K562 (cell line): ENCODE data around the gene ATP9A. TPM values are rescaled to one million over a fixed set of nuclear protein-coding genes. Genes with fewer than 3 reads are reported as not detected.

Source experiments
- ATAC-seq: fragments of 200-7000 bp; cut with Tn5 transposase; 3 replicates; pipeline ENCODE4 v1.9.1; 2020; ENCODE audit warnings: moderate library complexity
- BruUV-seq: library from RNA; stranded (reverse); fragments of 400-500 nt; replicated peaks from 2 replicates; lab custom pipeline; 2021; lab: Mats Ljungman, UMichigan
- CTCF ChIA-PET: fragments of 300-600 bp; formaldehyde crosslinking; extraction: SDS; loops from one replicate; lab custom pipeline; 2021; ENCODE audit warnings: low intra/inter-chr PET ratio; lab: Yijun Ruan, JAX
- POLR2A ChIA-PET: fragments of 300-600, 350-650 bp; sonication (Branson Sonifier 250); formaldehyde crosslinking; extraction: SDS; loops from one replicate; lab custom pipeline; 2021; ENCODE audit warnings: antibody characterized with exemption, inconsistent platforms; lab: Yijun Ruan, JAX
- DNase-seq, 4 experiments: peaks; one replicate each; pipeline versions ENCODE4 v3.0.0 to v3.0.0-alpha.2; 2011 to 2018; ENCODE audit warnings: low spot score in 3 of 4, mixed read lengths in 3 of 4; ENCODE audit errors: extremely low read depth in 1 of 4
- FAIRE-seq: peaks from 2 replicates; lab custom pipeline; 2011; peaks lifted over from hg19 to GRCh38; lab: Jason Lieb, UNC
- H2AFZ ChIP-seq: 2 replicates; pipeline ENCODE4 v1.6.0; 2011; ENCODE audit warnings: low read depth, low read length, control low read depth, inconsistent platforms
- H3K27ac ChIP-seq: fragments of 200-600 bp; 3 replicates; pipeline ENCODE4 v1.8.0; 2011; ENCODE audit warnings: low read depth, mild to moderate bottlenecking, control low read depth, inconsistent platforms, low read length, moderate library complexity, mixed read lengths; ENCODE audit errors: extremely low read depth
- H3K27me3 ChIP-seq, 2 experiments: fragments of 300-600 bp in 1 of 2; 2 replicates in 1 of 2; 3 replicates in 1 of 2; pipeline versions ENCODE4 v1.6.0 to v1.8.0; 2011; ENCODE audit warnings: inconsistent platforms in 2 of 2, low read length in 2 of 2, mild to moderate bottlenecking in 1 of 2, mixed read lengths in 1 of 2, moderate library complexity in 1 of 2; ENCODE audit not compliant: control insufficient read depth in 2 of 2, insufficient read depth in 2 of 2
- H3K36me3 ChIP-seq: fragments of 300-600 bp; 3 replicates; pipeline ENCODE4 v1.8.0; 2011; ENCODE audit warnings: mild to moderate bottlenecking, low read length, inconsistent platforms; ENCODE audit not compliant: control insufficient read depth, insufficient read depth
- H3K4me1 ChIP-seq, 2 experiments: fragments of 200-600 bp in 1 of 2; replicated peaks in 1 of 2; 2 replicates in 1 of 2; 3 replicates in 1 of 2; pipeline versions ENCODE4 v1.5.1 to v1.8.0; 2011; ENCODE audit warnings: inconsistent platforms in 2 of 2, low read length in 2 of 2, mild to moderate bottlenecking in 1 of 2, mixed read lengths in 1 of 2, moderate library complexity in 1 of 2; ENCODE audit not compliant: control insufficient read depth in 2 of 2, insufficient read depth in 2 of 2
- H3K4me2 ChIP-seq: 2 replicates; pipeline ENCODE4 v1.6.1; 2011; ENCODE audit warnings: low read length, control low read depth, inconsistent platforms, mixed read lengths; ENCODE audit not compliant: insufficient read depth
- H3K4me3 ChIP-seq: fragments of 200-600 bp; sonication (generic), shearing (Covaris generic); 2 replicates; pipeline ENCODE4 v1.5.1; 2016; ENCODE audit warnings: control low read depth, inconsistent platforms
- H3K79me2 ChIP-seq: fragments of 200-600 bp; 3 replicates; pipeline ENCODE4 v1.8.0; 2011; ENCODE audit warnings: low read length, inconsistent platforms; ENCODE audit not compliant: control insufficient read depth, insufficient read depth
- H3K9ac ChIP-seq, 2 experiments: 2 replicates each; pipeline versions ENCODE4 v1.6.0 to v1.6.1; 2011; ENCODE audit warnings: low read depth in 2 of 2, low read length in 2 of 2, control low read depth in 1 of 2, inconsistent platforms in 1 of 2, mild to moderate bottlenecking in 1 of 2, mixed read lengths in 1 of 2; ENCODE audit not compliant: insufficient read depth in 1 of 2
- H3K9me1 ChIP-seq: one replicate; pipeline ENCODE4 v1.6.0; 2011; ENCODE audit warnings: inconsistent platforms, mild to moderate bottlenecking, low read length, moderate library complexity; ENCODE audit not compliant: control insufficient read depth, insufficient read depth
- H3K9me3 ChIP-seq: replicated peaks from 2 replicates; pipeline ENCODE4 v1.5.1; 2011; ENCODE audit warnings: low read depth, low read length, inconsistent platforms; ENCODE audit not compliant: control insufficient read depth, insufficient read depth
- H4K20me1 ChIP-seq: replicated peaks from 2 replicates; pipeline ENCODE4 v1.6.1; 2011; ENCODE audit warnings: low read length, inconsistent platforms, mixed read lengths; ENCODE audit not compliant: control insufficient read depth, insufficient read depth
- CTCF ChIP-seq, 3 experiments: IDR thresholded peaks in 2 of 3; conservative IDR thresholded peaks in 1 of 3; 2 replicates each; pipeline ENCODE4 v1.5.1; 2011 to 2012; ENCODE audit warnings: low read length in 3 of 3, mild to moderate bottlenecking in 3 of 3, control low read depth in 2 of 3, improper control_type of control experiment in 1 of 3, inconsistent platforms in 1 of 3, low read depth in 1 of 3, mixed read lengths in 1 of 3, moderate library complexity in 1 of 3; ENCODE audit not compliant: insufficient read depth in 2 of 3
- RBM17 ChIP-seq: fragments of 200-400 bp; formaldehyde crosslinking; IDR thresholded peaks from 2 replicates; pipeline ENCODE4 v1.6.1; 2017; ENCODE audit warnings: low read depth, mild to moderate bottlenecking, low read length, borderline replicate concordance
- RBM25 ChIP-seq: fragments of 200-400 bp; formaldehyde crosslinking; IDR thresholded peaks from 2 replicates; pipeline ENCODE4 v1.6.1; 2018; ENCODE audit warnings: low read length, low read depth, moderate library complexity; ENCODE audit not compliant: severe bottlenecking
- ZBTB11 ChIP-seq, 3 experiments: fragments of 200-800 bp in 1 of 3; fragments of 250-450 bp in 1 of 3; fragments of 450-650 bp in 1 of 3; sonication (Bioruptor Pico) in 1 of 3; sonication (Bioruptor generic) in 1 of 3; formaldehyde crosslinking in 1 of 3; IDR thresholded peaks; 2 replicates each; pipeline versions ENCODE4 v1.6.1 to v1.8.0; 2016 to 2022; ENCODE audit warnings: mild to moderate bottlenecking in 2 of 3, missing genetic modification characterization in 2 of 3, missing compliant biosample characterization in 1 of 3, moderate library complexity in 1 of 3
- WGBS: fragments of 100-300 bp; shearing (Covaris generic); methylation state at CpG from one replicate; pipeline ENCODE4 v1.1.6; 2016; ENCODE audit warnings: low coverage, mixed read lengths; ENCODE audit not compliant: insufficient coverage; ENCODE audit errors: missing lambda C conversion rate; 5-methylcytosine and 5-hydroxymethylcytosine counted together
- in situ Hi-C: fragments of 300-500 bp; cut with MboI; formaldehyde crosslinking; loops from 4 replicates; pipeline ENCODE4 v1.15.0; 2018; ENCODE audit warnings: inconsistent platforms, mixed read lengths
- intact Hi-C: fragments of 100-400 bp; cut with micrococcal nuclease; formaldehyde crosslinking; loops from 2 replicates; pipeline ENCODE4 v1.14.2; 2022
- polyA plus RNA-seq, 8 experiments: library from polyadenylated mRNA; depleted of rRNA in 4 of 8; stranded (reverse) in 5 of 8; unstranded in 3 of 8; fragments of >200 nt; fragmentation: Nextera tagmentation in 2 of 8; fragmentation: Illumina TruSeq in 1 of 8; extraction: Ambion mirVana in 2 of 8; extraction: Trizol in 1 of 8; gene quantifications; 2 replicates each; pipeline versions ENCODE4 v1.2.1 to v1.2.3, GENCODE V29; 2011 to 2014; ENCODE audit warnings: inconsistent platforms in 1 of 8, missing spikeins in 1 of 8
- total RNA-seq, 7 experiments: library from RNA; depleted of rRNA in 6 of 7; stranded (reverse); fragments of >200 nt in 6 of 7; fragmentation: Illumina TruSeq in 2 of 7; extraction: Trizol in 2 of 7; gene quantifications; 2 replicates each; pipeline versions ENCODE4 v1.2.1 to v1.2.3, GENCODE V29; 2011 to 2021; ENCODE audit warnings: low replicate concordance in 1 of 7
- TF ChIP-seq, protein P1 (sequence below): fragments of 450-650 bp; IDR thresholded peaks from 2 replicates; pipeline ENCODE4 v1.6.1; 2016

The ATP9A gene
- total and polyA plus RNA-seq, 9 of the 15 experiments (the other 6 are each of a cell fraction or from before 2014, with no cell fraction given), result 0.18 to 0.62 (median 0.29) TPM

DNA sequence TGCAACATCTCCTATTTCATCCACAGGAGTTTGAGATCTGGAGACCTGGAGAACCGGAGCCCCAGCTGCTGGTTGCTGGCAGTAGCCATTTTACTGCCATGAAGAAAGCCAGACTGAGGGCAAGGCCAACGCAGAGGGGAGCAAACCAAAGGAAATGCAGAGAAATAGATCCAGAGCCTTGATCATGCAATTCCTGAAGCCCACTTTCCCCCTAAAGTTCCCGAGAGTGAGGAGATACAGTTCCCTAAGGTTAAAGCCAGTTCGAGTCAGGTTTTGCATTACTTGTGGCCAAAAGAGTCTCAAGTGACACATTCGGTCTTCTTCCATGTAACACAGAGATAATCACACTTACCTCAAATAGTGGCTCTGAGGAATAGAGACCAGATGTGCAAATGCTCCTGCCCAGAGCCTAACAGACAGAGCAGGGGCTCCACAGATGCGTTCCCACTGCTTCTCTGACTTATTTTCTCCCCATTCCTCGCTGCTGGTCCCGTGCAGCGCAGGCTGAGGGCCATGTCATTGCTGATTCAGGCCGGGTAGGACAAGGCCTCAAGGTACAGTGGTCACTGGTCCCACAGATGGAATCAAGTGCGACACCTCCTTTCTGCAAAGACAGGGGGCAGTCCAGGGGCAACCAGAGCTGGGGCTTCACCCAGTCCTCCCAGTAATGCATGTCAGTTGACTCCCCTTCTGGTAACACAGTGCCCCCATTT lies 190.6 kb downstream of the ATP9A start:
- peak overlapping the region; percentile 54 for H2AFZ ChIP-seq

More for the DNA sequence above, 190.6 kb downstream of the ATP9A start:
- H3K27me3 ChIP-seq, result no peaks in the 10 kb centered on the region
- FAIRE-seq (no peak), ATAC-seq (peak; percentile 60), DNase-seq (no peak)
- H3K9me3 ChIP-seq, result no peaks in the 10 kb centered on the region; the same call in 1 of the 2 replicates
- H3K4me1 ChIP-seq, result no peaks in the 10 kb centered on the region; a peak in 3 of 5 replicates
- ChIA-PET POLR2A (no interaction called here), CTCF (no interaction called here)
- H3K4me3 ChIP-seq, result no peak overlapping the region
- H3K9me1 ChIP-seq, result no peaks in the 10 kb centered on the region
- 53% methylated on average over 11 of the region's 11 CpGs for WGBS
- intact Hi-C loops, result no loop called here
- TF ChIP-seq RBM17, result no peak
- peak in 2 of 3 experiments; percentile 3 to 32; a peak in 1 of 6 replicates for TF ChIP-seq CTCF (IDR thresholded peaks at IDR 0.05 in 2 of 3, conservative IDR thresholded peaks at IDR 0.05 in 1 of 3; ENCODE audit: insufficient read depth in 2 of 3, low read depth in 1 of 3, low read length in 3 of 3)
- TF ChIP-seq ZBTB11 (CRISPR knock-in tag; IDR thresholded peaks at IDR 0.05), result 0 out of 6 replicates have a peak, but pooled peaks of 1 of the 3 experiments have one; percentile 39
- TF ChIP-seq, protein P1, sequence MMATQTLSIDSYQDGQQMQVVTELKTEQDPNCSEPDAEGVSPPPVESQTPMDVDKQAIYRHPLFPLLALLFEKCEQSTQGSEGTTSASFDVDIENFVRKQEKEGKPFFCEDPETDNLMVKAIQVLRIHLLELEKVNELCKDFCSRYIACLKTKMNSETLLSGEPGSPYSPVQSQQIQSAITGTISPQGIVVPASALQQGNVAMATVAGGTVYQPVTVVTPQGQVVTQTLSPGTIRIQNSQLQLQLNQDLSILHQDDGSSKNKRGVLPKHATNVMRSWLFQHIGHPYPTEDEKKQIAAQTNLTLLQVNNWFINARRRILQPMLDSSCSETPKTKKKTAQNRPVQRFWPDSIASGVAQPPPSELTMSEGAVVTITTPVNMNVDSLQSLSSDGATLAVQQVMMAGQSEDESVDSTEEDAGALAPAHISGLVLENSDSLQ, result no peak
- peak; percentile 44 for TF ChIP-seq RBM25
- no peaks in the 10 kb centered on the region for H3K79me2 ChIP-seq
- in situ Hi-C loops, result no loop called here
- H3K4me2 ChIP-seq, result no peak overlapping the region; the same call in 1 of the 2 replicates
- H3K27ac ChIP-seq, result no peak overlapping the region
- H4K20me1 ChIP-seq, result no peaks in the 10 kb centered on the region
- H3K36me3 ChIP-seq, result no peaks in the 10 kb centered on the region
- no peak overlapping the region for H3K9ac ChIP-seq
- BruUV-seq, result no TSS peak
